MM.1S (cell line): Measurements from ENCODE around the gene LILRA1.

Source experiments
- EZH2 ChIP-seq: fragments of 300-600 bp; sonication (generic); optimal IDR thresholded peaks from 2 replicates; pipeline ENCODE3; 2017; ENCODE audit warnings: low read depth, mild to moderate bottlenecking, antibody characterized with exemption, low read length, mixed read lengths
- EZH2phosphoT487 ChIP-seq: fragments of 300-600 bp; sonication (generic); IDR thresholded peaks from 2 replicates; pipeline ENCODE4 v1.6.1; 2018; ENCODE audit warnings: antibody characterized with exemption, low read length
- TF ChIP-seq, protein P1 (sequence below): fragments of 300-600 bp; sonication (generic); IDR thresholded peaks from 2 replicates; pipeline ENCODE4 v1.5.1; 2016; ENCODE audit warnings: antibody characterized with exemption, low read length, mixed read lengths

GRCh38 chr19:54574051-54574450, 19.4 kb upstream of the LILRA1 start:
- TF ChIP-seq EZH2 (no peak), EZH2phosphoT487 (no peak)
- TF ChIP-seq, protein P1, sequence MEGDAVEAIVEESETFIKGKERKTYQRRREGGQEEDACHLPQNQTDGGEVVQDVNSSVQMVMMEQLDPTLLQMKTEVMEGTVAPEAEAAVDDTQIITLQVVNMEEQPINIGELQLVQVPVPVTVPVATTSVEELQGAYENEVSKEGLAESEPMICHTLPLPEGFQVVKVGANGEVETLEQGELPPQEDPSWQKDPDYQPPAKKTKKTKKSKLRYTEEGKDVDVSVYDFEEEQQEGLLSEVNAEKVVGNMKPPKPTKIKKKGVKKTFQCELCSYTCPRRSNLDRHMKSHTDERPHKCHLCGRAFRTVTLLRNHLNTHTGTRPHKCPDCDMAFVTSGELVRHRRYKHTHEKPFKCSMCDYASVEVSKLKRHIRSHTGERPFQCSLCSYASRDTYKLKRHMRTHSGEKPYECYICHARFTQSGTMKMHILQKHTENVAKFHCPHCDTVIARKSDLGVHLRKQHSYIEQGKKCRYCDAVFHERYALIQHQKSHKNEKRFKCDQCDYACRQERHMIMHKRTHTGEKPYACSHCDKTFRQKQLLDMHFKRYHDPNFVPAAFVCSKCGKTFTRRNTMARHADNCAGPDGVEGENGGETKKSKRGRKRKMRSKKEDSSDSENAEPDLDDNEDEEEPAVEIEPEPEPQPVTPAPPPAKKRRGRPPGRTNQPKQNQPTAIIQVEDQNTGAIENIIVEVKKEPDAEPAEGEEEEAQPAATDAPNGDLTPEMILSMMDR = no peak
